HepG2 (cell line): ENCODE measurements around the gene SLC25A22. TPM values are rescaled to one million over a fixed set of nuclear protein-coding genes. Genes with fewer than 3 reads are reported as not detected.

ENCODE experiments used
- ATF7-NPFF ChIP-seq: sonication (generic); formaldehyde crosslinking; IDR thresholded peaks from 2 replicates; pipeline ENCODE4 v1.8.1; 2023; ENCODE audit warnings: mild to moderate bottlenecking, low read depth, missing genetic modification reagents, moderate library complexity
- ERF ChIP-seq: IDR thresholded peaks from 2 replicates; pipeline ENCODE4 v1.6.1; 2018; ENCODE audit warnings: missing biosample characterization, missing genetic modification reagents
- GZF1 ChIP-seq: sonication (generic); formaldehyde crosslinking; IDR thresholded peaks from 2 replicates; pipeline ENCODE4 v1.5.1; 2020; ENCODE audit warnings: mild to moderate bottlenecking, missing genetic modification reagents
- MTF1 ChIP-seq: sonication (generic); formaldehyde crosslinking; IDR thresholded peaks from 2 replicates; pipeline ENCODE4 v1.5.0; 2020; ENCODE audit warnings: missing genetic modification reagents
- RARA ChIP-seq: IDR thresholded peaks from 2 replicates; pipeline ENCODE4 v1.6.1; 2016; ENCODE audit warnings: missing genetic modification reagents, missing compliant biosample characterization
- RXRA ChIP-seq: sonication (generic); formaldehyde crosslinking; IDR thresholded peaks from 2 replicates; pipeline ENCODE4 v1.5.1; 2020; ENCODE audit warnings: missing genetic modification reagents
- SAP130 ChIP-seq: IDR thresholded peaks from 2 replicates; pipeline ENCODE4 v1.6.1; 2016; ENCODE audit warnings: low read depth
- SMAD1 ChIP-seq: sonication (generic); formaldehyde crosslinking; IDR thresholded peaks from 2 replicates; pipeline ENCODE4 v1.4.0; 2020; ENCODE audit warnings: missing genetic modification reagents, low read depth, mild to moderate bottlenecking, borderline replicate concordance
- SMAD9 ChIP-seq: sonication (generic); formaldehyde crosslinking; IDR thresholded peaks from 2 replicates; pipeline ENCODE4 v1.5.1; 2020; ENCODE audit warnings: mild to moderate bottlenecking, missing genetic modification reagents
- TBL1XR1 ChIP-seq: fragments of 150-350 bp; IDR thresholded peaks from 2 replicates; pipeline ENCODE4 v1.6.1; 2014; ENCODE audit warnings: borderline replicate concordance, low read length; ENCODE audit not compliant: partially characterized antibody
- ZNF235 ChIP-seq: sonication (generic); formaldehyde crosslinking; IDR thresholded peaks from 2 replicates; pipeline ENCODE4 v1.8.1; 2023; ENCODE audit warnings: mild to moderate bottlenecking, missing genetic modification reagents, borderline replicate concordance
- ZNF792 ChIP-seq: IDR thresholded peaks from 2 replicates; pipeline ENCODE4 v1.6.1; 2016
- ZSCAN31 ChIP-seq: sonication (generic); formaldehyde crosslinking; IDR thresholded peaks from 2 replicates; pipeline ENCODE4 v1.5.0; 2020; ENCODE audit warnings: low read depth, mild to moderate bottlenecking, missing genetic modification reagents
- polyA plus RNA-seq, 8 experiments: library from polyadenylated mRNA; depleted of rRNA in 3 of 8; stranded (reverse) in 7 of 8; unstranded in 1 of 8; fragments of >200 nt; fragmentation: Illumina TruSeq in 4 of 8; extraction: Trizol in 4 of 8; gene quantifications; 2 replicates each; pipeline versions ENCODE4 v1.2.1 to v1.2.3, GENCODE V29; 2011 to 2016; ENCODE audit warnings: low read depth in 4 of 8, missing spikeins in 1 of 8, mixed read lengths in 1 of 8; ENCODE audit not compliant: insufficient read depth in 1 of 8
- total RNA-seq, 5 experiments: library from RNA; depleted of rRNA; stranded (reverse); fragments of >200 nt; fragmentation: Illumina TruSeq; extraction: Trizol; gene quantifications; 2 replicates each; pipeline ENCODE4 v1.2.3, GENCODE V29; 2016; ENCODE audit warnings: low read depth in 1 of 5
- TF ChIP-seq, protein P1 (sequence below), 2 experiments: sonication (generic) in 1 of 2; formaldehyde crosslinking in 1 of 2; IDR thresholded peaks; 2 replicates each; pipeline versions ENCODE4 v1.6.1 to v1.9.0; 2014 to 2022; ENCODE audit warnings: antibody characterized with exemption in 1 of 2, borderline replicate concordance in 1 of 2, inconsistent platforms in 1 of 2, low read depth in 1 of 2, missing genetic modification reagents in 1 of 2
- TF ChIP-seq, protein P2 (sequence below): sonication (generic); formaldehyde crosslinking; IDR thresholded peaks from 2 replicates; pipeline ENCODE4 v1.4.0; 2020; ENCODE audit warnings: missing genetic modification reagents
- TF ChIP-seq, protein P3 (sequence below): sonication (generic); formaldehyde crosslinking; IDR thresholded peaks from 2 replicates; pipeline ENCODE4 v1.4.0; 2020; ENCODE audit warnings: mild to moderate bottlenecking, low read depth, missing genetic modification reagents

SLC25A22 gene
- total and polyA plus RNA-seq, 2 of the 13 experiments (the other 11 are each of a cell fraction or from before 2014, with no cell fraction given): 12.4 to 19.2 TPM

DNA sequence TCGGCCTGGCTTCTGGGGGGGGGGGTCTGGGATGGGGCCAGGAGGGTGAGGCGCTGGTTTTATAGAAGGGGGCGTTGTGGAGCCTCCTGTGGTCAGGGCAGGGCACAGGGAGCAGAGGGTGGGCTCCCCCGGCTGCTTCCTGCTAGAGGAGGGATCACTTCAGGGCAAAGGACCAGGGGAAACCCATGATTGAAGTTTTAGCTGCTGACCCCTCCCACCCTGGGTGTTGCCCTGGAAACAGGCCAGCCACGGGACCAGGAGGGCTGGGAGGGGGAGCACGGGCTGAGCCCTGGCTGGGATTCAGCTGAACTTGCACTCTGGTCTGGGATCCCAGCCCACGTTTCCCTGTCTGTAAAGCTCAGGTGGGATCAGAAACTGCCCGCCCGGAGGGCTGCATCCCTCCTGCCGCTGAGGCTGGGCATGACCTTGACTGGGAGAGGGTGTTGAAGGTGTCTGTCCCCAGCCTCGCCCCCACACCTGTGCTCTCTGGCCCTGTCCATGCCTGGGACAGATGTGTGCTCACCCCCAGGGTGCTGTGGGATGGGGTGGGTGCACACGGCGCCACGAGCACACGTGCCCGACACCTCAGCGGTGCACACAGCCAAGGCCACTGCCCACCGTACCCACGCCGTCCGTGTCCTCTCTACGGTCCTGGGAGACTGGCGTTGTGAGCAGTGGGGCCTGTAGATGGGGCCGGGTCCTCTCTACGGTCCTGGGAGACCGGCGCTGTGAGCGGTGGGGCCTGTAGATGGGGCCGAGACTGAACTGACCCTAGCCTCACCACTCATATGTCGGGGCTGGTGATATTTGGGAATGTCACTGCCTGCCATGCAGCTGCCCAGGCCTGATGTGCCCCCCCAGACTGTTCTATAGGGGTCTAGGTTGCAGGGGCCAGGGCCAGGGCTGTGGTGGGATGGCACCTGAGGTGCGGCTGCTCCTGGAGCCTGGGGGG, 46.9 kb upstream of the SLC25A22 start (continued):
- TF ChIP-seq, protein P1, sequence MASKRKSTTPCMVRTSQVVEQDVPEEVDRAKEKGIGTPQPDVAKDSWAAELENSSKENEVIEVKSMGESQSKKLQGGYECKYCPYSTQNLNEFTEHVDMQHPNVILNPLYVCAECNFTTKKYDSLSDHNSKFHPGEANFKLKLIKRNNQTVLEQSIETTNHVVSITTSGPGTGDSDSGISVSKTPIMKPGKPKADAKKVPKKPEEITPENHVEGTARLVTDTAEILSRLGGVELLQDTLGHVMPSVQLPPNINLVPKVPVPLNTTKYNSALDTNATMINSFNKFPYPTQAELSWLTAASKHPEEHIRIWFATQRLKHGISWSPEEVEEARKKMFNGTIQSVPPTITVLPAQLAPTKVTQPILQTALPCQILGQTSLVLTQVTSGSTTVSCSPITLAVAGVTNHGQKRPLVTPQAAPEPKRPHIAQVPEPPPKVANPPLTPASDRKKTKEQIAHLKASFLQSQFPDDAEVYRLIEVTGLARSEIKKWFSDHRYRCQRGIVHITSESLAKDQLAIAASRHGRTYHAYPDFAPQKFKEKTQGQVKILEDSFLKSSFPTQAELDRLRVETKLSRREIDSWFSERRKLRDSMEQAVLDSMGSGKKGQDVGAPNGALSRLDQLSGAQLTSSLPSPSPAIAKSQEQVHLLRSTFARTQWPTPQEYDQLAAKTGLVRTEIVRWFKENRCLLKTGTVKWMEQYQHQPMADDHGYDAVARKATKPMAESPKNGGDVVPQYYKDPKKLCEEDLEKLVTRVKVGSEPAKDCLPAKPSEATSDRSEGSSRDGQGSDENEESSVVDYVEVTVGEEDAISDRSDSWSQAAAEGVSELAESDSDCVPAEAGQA (IDR thresholded peaks at IDR 0.05; ENCODE audit: low read depth): 0 out of 2 replicates have a peak, but pooled peaks have one; percentile 10
- TF ChIP-seq, protein P1 (CRISPR knock-in tag; IDR thresholded peaks at IDR 0.05; ENCODE audit: borderline replicate concordance): no peak
- TF ChIP-seq ZSCAN31 (peak; percentile 27; the same call in 1 of the 2 replicates), ZNF235 (no peak), SMAD1 (CRISPR knock-in tag) (no peak), TBL1XR1 (peak; percentile 25), ZNF792 (CRISPR knock-in tag) (no peak), ATF7-NPFF (CRISPR knock-in tag) (0 out of 2 replicates have a peak, but pooled peaks have one; percentile 14), ERF (CRISPR knock-in tag) (0 out of 2 replicates have a peak, but pooled peaks have one; percentile 35), SMAD9 (0 out of 2 replicates have a peak, but pooled peaks have one; percentile 41), GZF1 (CRISPR knock-in tag) (no peak), SAP130 (CRISPR knock-in tag) (peak; percentile 64), RXRA (CRISPR knock-in tag) (peak; percentile 66), MTF1 (no peak), RARA (CRISPR knock-in tag) (peak; percentile 36)
- TF ChIP-seq, protein P2, sequence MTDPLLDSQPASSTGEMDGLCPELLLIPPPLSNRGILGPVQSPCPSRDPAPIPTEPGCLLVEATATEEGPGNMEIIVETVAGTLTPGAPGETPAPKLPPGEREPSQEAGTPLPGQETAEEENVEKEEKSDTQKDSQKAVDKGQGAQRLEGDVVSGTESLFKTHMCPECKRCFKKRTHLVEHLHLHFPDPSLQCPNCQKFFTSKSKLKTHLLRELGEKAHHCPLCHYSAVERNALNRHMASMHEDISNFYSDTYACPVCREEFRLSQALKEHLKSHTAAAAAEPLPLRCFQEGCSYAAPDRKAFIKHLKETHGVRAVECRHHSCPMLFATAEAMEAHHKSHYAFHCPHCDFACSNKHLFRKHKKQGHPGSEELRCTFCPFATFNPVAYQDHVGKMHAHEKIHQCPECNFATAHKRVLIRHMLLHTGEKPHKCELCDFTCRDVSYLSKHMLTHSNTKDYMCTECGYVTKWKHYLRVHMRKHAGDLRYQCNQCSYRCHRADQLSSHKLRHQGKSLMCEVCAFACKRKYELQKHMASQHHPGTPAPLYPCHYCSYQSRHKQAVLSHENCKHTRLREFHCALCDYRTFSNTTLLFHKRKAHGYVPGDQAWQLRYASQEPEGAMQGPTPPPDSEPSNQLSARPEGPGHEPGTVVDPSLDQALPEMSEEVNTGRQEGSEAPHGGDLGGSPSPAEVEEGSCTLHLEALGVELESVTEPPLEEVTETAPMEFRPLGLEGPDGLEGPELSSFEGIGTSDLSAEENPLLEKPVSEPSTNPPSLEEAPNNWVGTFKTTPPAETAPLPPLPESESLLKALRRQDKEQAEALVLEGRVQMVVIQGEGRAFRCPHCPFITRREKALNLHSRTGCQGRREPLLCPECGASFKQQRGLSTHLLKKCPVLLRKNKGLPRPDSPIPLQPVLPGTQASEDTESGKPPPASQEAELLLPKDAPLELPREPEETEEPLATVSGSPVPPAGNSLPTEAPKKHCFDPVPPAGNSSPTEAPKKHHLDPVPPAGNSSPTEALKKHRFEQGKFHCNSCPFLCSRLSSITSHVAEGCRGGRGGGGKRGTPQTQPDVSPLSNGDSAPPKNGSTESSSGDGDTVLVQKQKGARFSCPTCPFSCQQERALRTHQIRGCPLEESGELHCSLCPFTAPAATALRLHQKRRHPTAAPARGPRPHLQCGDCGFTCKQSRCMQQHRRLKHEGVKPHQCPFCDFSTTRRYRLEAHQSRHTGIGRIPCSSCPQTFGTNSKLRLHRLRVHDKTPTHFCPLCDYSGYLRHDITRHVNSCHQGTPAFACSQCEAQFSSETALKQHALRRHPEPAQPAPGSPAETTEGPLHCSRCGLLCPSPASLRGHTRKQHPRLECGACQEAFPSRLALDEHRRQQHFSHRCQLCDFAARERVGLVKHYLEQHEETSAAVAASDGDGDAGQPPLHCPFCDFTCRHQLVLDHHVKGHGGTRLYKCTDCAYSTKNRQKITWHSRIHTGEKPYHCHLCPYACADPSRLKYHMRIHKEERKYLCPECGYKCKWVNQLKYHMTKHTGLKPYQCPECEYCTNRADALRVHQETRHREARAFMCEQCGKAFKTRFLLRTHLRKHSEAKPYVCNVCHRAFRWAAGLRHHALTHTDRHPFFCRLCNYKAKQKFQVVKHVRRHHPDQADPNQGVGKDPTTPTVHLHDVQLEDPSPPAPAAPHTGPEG: peak; percentile 54; the same call in 1 of the 2 replicates
- TF ChIP-seq, protein P3, sequence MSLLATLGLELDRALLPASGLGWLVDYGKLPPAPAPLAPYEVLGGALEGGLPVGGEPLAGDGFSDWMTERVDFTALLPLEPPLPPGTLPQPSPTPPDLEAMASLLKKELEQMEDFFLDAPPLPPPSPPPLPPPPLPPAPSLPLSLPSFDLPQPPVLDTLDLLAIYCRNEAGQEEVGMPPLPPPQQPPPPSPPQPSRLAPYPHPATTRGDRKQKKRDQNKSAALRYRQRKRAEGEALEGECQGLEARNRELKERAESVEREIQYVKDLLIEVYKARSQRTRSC (CRISPR knock-in tag): no peak
